GM04504 (cell line): ENCODE measurements around the gene MAP3K20.
"Not testable (repeated sequence)": the region's sequence is repeated elsewhere in the genome, so short reads cannot be mapped to it uniquely, and the experiment has no call there.

ENCODE experiments used
- DNase-seq: peaks from one replicate; pipeline ENCODE4 v3.0.0-alpha.2; 2012; ENCODE audit warnings: low read depth

MAP3K20 gene

DNA sequence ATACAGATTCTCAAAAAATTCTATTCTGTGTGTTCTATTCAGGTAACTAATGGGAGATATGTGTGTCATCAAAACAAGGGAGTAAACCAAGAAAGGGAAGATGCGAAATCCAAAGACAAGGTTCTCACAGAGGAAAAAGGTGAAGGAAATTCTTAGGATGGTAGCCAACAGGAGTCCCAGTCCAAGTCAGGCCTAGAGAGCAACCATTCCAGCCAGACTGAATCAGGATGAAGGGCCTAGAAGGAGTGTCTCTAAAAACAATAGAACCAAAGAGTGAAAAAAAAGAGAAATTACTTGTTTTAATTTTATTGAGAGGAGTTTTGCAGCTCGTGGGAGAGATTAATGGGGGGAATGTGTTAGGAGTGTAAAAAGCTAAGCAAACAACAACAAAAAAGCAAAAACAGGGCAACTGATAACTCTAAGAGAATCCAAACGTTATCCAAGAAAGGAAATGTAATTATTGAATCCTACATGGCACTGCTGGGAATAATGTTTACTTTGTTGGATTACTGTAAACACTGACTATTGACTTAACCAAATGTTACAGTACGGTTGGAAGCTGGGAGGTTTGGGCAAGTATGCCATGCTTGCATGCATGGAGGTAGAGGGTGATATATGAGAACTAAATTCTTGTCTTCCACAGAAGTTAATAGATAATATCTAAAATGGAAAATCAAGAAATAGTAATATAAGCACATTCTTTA is 12.3 kb downstream of the MAP3K20 start:
- DNase-seq, result no peak

DNA sequence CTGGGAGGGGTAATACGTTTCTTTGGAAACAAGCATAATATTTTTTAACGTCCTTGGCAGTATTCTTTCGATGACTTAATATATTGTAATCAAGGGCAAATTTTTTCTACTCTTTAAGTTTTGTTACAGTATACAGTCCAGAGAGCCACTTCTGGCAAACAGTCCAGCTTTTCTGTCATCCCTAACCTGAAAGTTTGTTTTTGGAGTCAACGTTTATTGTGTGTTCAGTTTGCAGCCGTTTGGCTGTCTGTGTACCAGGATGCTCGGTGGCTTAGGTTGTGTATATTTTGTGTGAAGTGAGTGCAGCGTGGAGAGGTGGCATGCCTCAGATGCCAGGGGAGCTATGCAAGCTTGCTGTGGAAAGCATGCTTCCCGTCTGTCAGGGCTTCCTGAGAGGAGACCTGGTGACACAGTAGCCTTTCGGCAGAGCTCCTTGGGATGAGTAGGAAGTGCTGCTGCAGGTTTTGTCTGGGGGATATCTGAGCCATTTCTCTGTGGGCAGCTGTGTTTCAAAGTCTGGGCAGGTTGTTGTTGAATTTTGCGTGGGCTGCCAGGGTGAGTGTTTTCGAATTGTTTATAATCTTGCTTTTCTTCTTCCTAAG is 14.7 kb downstream of the MAP3K20 start:
- DNase-seq, result peak; percentile 24

- DNase-seq, result no peak
Observed at GRCh38 chr2:173090973-173091660, 15.5 kb downstream of the MAP3K20 start.

GRCh38 chr2:173091910-173092309 is 16.3 kb downstream of the MAP3K20 start:
- DNase-seq, result no peak

DNA sequence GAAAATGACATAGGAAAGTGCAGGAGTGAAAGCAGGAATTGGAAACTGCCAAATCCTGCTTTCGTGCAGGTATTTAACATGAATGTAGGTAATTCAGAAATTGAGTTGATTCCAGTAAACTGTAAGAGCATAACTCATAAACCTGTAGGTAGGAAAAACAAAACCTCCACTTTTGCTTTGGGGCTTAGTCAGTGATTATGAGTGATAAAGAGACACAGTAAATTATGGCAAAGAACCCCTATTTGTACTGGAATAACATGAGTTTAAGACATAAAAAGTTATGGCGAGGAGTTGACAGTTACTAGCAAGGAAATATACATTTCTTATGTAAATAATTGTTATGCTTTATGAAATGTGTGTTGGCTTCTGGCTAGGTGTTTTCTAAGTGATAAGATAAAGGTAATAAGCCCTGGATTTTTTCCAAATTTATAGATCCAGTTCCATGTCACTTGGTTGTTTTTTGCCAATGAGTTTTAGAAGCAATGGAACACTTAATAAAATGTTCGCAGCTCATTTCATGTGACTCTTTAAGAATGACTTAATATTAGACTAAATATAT is 17.3 kb downstream of the MAP3K20 start:
- no peak for DNase-seq

- DNase-seq, result not testable (repeated sequence)
Observed at GRCh38 chr2:173093617-173094016, 18.0 kb downstream of the MAP3K20 start.

- no peak for DNase-seq
Observed at GRCh38 chr2:173094731-173095130, 19.1 kb downstream of the MAP3K20 start.

DNA sequence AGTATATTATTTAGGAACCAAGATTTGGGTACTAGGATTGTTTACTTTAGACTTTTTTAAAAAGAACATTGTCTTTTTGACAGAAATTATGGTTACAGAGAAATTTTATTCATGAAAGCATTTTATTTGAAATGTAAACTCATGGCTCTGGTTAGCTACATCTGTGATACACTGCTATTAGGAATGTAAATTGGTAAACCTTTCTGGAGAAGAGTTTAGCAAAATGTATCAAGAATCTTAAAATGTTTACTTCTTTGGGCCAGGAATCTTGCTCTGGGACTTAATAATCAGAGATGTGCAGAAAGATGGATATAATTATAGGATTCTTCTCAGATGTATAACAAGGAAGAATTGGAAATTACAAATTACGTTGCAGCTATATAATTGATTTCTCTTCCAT is 19.7 kb downstream of the MAP3K20 start:
- DNase-seq, result no peak

- no peak for DNase-seq
Observed at GRCh38 chr2:173099271-173099670, 23.6 kb downstream of the MAP3K20 start.

GRCh38 chr2:173099804-173100203 is 24.2 kb downstream of the MAP3K20 start:
- DNase-seq, result no peak

DNA sequence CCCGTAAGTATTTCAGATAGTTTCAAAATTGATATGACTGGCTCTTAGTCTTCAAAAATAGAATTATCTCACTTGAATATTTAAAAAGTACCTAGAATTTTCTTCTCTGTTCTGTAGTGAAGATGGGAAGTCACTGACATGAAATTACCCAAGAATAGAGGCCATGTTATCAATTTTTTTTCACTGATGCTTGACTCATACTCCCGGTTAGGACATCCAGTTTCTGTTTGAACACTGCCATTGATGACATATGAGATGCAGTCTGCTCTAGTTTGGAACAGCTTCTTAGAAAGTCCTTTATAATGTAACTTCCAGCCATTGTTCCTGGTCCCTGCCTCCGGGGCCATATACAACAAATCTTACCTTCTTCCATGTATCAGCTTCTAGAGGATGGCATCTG is 26.0 kb downstream of the MAP3K20 start:
- DNase-seq, result peak; percentile 10

DNA sequence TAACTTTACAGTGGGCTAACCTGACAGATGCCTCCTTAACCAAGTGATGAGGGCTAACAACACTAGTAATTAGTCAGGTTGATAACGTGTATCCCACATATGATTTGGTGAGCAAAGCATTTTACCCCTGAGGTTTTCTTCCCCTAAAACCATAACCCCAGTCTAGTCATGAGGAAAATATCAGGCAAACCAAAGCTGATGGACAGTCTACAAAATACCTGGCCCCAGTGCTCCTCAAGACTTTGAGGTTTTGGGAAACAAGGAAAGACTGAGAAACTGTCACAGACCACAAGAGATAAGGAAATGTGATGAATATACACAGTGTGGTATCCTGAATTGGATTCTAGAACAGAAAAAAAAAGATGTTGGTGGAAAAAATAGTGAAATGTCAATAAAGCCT is 28.5 kb downstream of the MAP3K20 start:
- DNase-seq, result no peak

DNA sequence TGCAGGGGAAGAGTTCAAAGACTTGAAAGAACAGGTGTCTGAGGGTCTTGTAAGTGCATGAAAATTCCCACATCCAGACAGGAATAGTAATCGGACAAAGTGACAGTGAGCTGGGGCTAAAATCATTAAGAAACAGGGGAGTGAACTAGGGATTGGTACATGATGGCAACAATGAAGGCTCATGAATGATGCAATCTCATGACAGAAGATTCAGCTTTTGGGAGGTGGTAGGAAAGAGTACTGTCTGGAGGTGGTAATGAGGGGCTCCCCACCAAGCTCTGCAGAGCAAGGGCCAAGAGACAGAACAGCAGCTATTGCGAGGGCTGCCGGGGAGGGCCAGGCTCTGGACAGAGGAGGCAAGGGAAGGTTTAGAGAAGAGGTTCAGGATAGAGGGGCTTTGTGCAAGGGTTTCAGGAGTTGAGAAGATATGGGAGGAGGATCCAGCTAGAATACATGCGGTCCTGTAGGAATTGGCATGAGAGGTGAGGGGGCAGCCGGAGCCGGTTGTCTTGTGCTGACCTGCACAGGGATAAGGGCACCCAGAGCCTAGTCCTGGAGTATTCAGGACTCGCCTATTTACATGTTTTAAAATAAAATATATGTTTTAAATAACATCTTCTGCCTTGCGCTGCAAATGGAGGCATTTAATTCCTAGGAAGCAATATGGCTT is 31.4 kb downstream of the MAP3K20 start:
- no peak for DNase-seq

DNA sequence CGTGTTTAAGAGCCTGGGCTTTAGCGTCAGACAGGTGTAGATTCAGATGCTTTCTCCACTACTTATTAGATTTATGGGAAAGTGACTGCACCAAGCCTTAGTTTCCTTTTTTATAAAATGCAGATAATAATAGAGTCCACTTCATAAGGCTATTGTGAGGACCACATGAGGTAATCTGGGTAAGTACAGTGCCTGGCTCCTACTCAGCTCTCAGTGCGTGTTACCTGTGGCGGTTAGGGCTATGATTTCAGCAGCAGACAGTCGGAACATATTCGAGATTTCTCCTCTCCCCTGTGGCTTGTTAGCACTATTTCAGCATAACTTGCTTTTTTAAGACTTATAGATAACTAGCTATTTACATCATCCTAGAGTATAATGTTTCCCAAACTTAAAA is 32.0 kb downstream of the MAP3K20 start:
- DNase-seq, result no peak

GRCh38 chr2:173109253-173110188 is 33.9 kb downstream of the MAP3K20 start:
- DNase-seq, result peak; percentile 50

DNA sequence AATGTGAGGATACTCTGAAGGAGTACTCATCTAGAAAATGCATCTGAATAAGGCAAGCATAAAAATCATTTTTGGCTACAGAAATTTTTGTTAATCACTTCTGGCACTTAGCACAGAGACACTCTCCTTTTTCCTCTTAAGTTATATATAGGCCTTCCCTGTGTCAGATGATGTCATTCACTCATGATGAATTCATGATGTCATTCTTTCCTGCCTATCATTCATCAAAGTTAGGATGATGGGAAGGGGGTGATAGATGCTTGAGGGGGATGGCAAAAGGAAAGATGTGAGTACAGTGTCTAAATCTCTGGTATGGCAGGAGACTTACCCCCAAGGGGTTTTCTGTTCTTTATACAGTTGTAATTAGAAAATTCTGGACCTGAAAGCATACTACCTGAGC is 42.0 kb downstream of the MAP3K20 start:
- DNase-seq, result no peak

DNA sequence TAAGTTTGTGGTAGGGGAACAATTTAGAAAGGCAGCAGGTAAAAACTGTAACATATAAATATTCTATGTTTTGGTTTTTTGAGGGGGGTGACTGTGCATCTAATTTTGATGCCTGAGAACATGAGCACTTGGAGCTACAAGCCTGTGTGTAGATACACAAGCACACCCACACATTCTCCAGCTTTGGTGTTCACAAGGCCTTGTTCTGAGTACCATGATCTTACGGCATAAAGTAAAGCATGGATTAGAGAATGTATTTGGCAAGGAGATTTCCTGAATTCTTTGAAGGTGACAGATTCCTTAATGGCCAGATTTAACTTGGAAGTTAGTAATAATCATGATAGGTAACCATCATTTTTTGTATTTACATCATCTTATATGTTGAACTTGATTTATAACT is 42.7 kb downstream of the MAP3K20 start:
- DNase-seq, result no peak

GRCh38 chr2:173119069-173119807 is 43.6 kb downstream of the MAP3K20 start:
- peak; percentile 6 for DNase-seq

DNA sequence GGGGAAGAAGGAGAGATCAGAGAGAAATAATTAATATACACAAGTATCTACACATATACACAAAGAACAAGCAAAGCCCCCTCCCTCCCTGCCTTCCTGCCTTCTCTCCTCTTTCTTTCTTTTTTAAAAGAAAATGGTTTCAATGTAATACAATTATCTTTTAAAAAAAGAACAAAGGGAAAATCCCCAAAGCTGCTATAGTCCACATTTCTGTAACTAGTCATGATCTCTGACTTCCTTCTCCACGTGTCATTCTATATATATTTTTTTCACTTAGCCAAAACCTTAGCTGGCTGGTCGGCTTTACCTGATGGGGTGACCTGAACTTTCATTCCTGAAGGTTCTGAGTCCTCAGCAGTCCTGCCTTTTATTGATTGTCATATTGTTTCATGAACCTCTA is 44.3 kb downstream of the MAP3K20 start:
- DNase-seq, result no peak

GRCh38 chr2:173122936-173123335 is 47.3 kb downstream of the MAP3K20 start:
- DNase-seq, result no peak

DNA sequence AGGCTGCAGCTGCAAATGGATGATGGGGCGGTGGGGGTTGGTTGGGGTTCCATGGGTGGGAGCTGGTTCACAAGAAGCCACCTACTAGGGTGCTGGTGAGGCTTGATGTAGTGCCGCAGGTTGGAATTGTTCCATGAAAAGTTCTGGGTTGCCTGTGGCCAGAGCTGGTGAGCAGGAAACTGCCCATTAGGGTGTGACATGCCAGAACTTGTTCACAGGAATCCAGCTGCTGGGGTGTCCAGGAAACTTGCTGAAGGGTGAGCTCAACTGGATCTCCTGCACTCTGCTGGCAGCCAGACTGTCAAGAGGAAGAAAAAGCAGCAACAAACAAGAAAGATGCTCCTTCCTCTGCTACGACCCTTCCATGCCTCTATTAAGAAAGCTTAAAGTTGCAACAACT is 48.8 kb downstream of the MAP3K20 start:
- peak; percentile 8 for DNase-seq
